HepG2 (cell line): ENCODE data around the gene ZNF189. TPM values are rescaled to one million over a fixed set of nuclear protein-coding genes. Genes with fewer than 3 reads are reported as not detected.

Experiments used
- HNF4A ChIP-seq: sonication (generic); formaldehyde crosslinking; IDR thresholded peaks from 2 replicates; pipeline ENCODE4 v1.4.0; 2020; ENCODE audit warnings: missing genetic modification reagents
- KAT7 ChIP-seq: IDR thresholded peaks from 2 replicates; pipeline ENCODE4 v1.6.1; 2018; ENCODE audit warnings: borderline replicate concordance, missing compliant biosample characterization
- KLF16 ChIP-seq, 2 experiments: sonication (generic) in 1 of 2; formaldehyde crosslinking in 1 of 2; IDR thresholded peaks; 2 replicates each; pipeline versions ENCODE4 v1.6.1 to v1.8.0; 2016 to 2023; ENCODE audit warnings: missing genetic modification reagents in 2 of 2, missing compliant biosample characterization in 1 of 2
- RBAK ChIP-seq: sonication (generic); formaldehyde crosslinking; IDR thresholded peaks from 2 replicates; pipeline ENCODE4 v1.5.1; 2020; ENCODE audit warnings: mild to moderate bottlenecking, missing genetic modification reagents
- ZBTB33 ChIP-seq: sonication (generic); formaldehyde crosslinking; IDR thresholded peaks from 2 replicates; pipeline ENCODE4 v1.4.0; 2020; ENCODE audit warnings: missing genetic modification reagents
- ZC3H4 ChIP-seq: sonication (generic); formaldehyde crosslinking; IDR thresholded peaks from 2 replicates; pipeline ENCODE4 v1.4.0; 2020; ENCODE audit warnings: missing genetic modification reagents, borderline replicate concordance
- ZFP36L1 ChIP-seq: sonication (generic); formaldehyde crosslinking; IDR thresholded peaks from 2 replicates; pipeline ENCODE4 v1.8.0; 2022; ENCODE audit warnings: mild to moderate bottlenecking, missing genetic modification reagents, moderate library complexity
- ZNF687 ChIP-seq: sonication (generic); formaldehyde crosslinking; IDR thresholded peaks from 2 replicates; pipeline ENCODE4 v1.5.1; 2020; ENCODE audit warnings: mild to moderate bottlenecking, missing genetic modification reagents, moderate library complexity
- ZNF7 ChIP-seq: IDR thresholded peaks from 2 replicates; pipeline ENCODE4 v1.6.1; 2016; ENCODE audit warnings: missing biosample characterization, missing genetic modification reagents
- polyA plus RNA-seq, 8 experiments: library from polyadenylated mRNA; depleted of rRNA in 3 of 8; stranded (reverse) in 7 of 8; unstranded in 1 of 8; fragments of >200 nt; fragmentation: Illumina TruSeq in 4 of 8; extraction: Trizol in 4 of 8; gene quantifications; 2 replicates each; pipeline versions ENCODE4 v1.2.1 to v1.2.3, GENCODE V29; 2011 to 2016; ENCODE audit warnings: low read depth in 4 of 8, missing spikeins in 1 of 8, mixed read lengths in 1 of 8; ENCODE audit not compliant: insufficient read depth in 1 of 8
- total RNA-seq, 5 experiments: library from RNA; depleted of rRNA; stranded (reverse); fragments of >200 nt; fragmentation: Illumina TruSeq; extraction: Trizol; gene quantifications; 2 replicates each; pipeline ENCODE4 v1.2.3, GENCODE V29; 2016; ENCODE audit warnings: low read depth in 1 of 5

ZNF189 gene
- total and polyA plus RNA-seq, 2 of the 13 experiments (the other 11 are each of a cell fraction or from before 2014, with no cell fraction given) = 8.4 to 50.0 TPM

- TF ChIP-seq ZNF7 (CRISPR knock-in tag) (peak; percentile 86), HNF4A (CRISPR knock-in tag) (peak; percentile 18; the same call in 1 of the 2 replicates), ZNF687 (CRISPR knock-in tag) (peak; percentile 49), ZC3H4 (no peak), RBAK (CRISPR knock-in tag) (no peak), ZFP36L1 (no peak), KAT7 (0 out of 2 replicates have a peak, but pooled peaks have one; percentile 42), ZBTB33 (0 out of 2 replicates have a peak, but pooled peaks have one; percentile 20), KLF16 (CRISPR knock-in tag; IDR thresholded peaks at IDR 0.05) (no peak)
Measured at GRCh38 chr9:101442318-101442717, 43.7 kb downstream of the ZNF189 start (continued).
